Ovary (tissue), 9 donors: ENCODE measurements around the gene C1QL4. TPM values are rescaled to one million over a fixed set of nuclear protein-coding genes. Genes with fewer than 3 reads are reported as not detected.
"Not testable (repeated sequence)": the region's sequence is repeated elsewhere in the genome, so short reads cannot be mapped to it uniquely, and the experiment has no call there.

Experiments
- DNase-seq, 5 donors: peaks; one replicate each; pipeline ENCODE4 v3.0.0-alpha.2; 2019 to 2020
- H3K27ac ChIP-seq, 2 donors: fragments of 200-600 bp; one replicate each; pipeline versions ENCODE4 v1.5.1 to v1.8.0; 2019 to 2022
- H3K27me3 ChIP-seq: fragments of 200-600 bp; one replicate; pipeline ENCODE4 v1.8.0; 2022
- H3K36me3 ChIP-seq: fragments of 200-600 bp; sonication (generic); one replicate; pipeline ENCODE4 v1.5.1; 2019
- H3K4me1 ChIP-seq: one replicate; pipeline ENCODE4 v1.8.1; 2013; ENCODE audit warnings: mild to moderate bottlenecking, moderate library complexity; ENCODE audit not compliant: insufficient read depth
- H3K4me3 ChIP-seq: fragments of 200-600 bp; sonication (generic); one replicate; pipeline ENCODE4 v1.5.1; 2017
- H3K9me3 ChIP-seq, 2 donors: fragments of 200-600 bp in 1 of 2; sonication (generic) in 1 of 2; one replicate each; pipeline versions ENCODE4 v1.5.1 to v1.8.1; 2013 to 2019; ENCODE audit warnings: mild to moderate bottlenecking in 1 of 2, moderate library complexity in 1 of 2
- EP300 ChIP-seq: sonication (generic); formaldehyde crosslinking; IDR thresholded peaks from one replicate; pipeline ENCODE4 v1.6.1; 2017; ENCODE audit warnings: antibody characterized with exemption
- POLR2A ChIP-seq: fragments of 450-650 bp; IDR thresholded peaks from one replicate; pipeline ENCODE4 v1.6.1; 2017; ENCODE audit warnings: antibody characterized with exemption, mild to moderate bottlenecking, moderate library complexity
- WGBS, 3 donors: extraction: QIAGEN DNeasy Blood & Tissue Kit in 1 of 3; methylation state at CpG; one replicate each; pipeline versions ENCODE4 v1.1.5 to v1.1.7; 2013 to 2017; 5-methylcytosine and 5-hydroxymethylcytosine counted together
- intact Hi-C, 4 donors: fragments of 100-400 bp; cut with DNase I; formaldehyde crosslinking; loops; one replicate each; pipeline versions ENCODE4 v1.11.0 to v1.15.1; 2022 to 2023
- polyA plus RNA-seq, 2 donors: library from polyadenylated mRNA; stranded (reverse); fragments of 200-250 nt in 1 of 2; fragments of 350-450 nt in 1 of 2; fragmentation: Illumina TruSeq in 1 of 2; extraction: RNeasy Lipid Tissue Mini Kit (QIAGEN cat#74804) in 1 of 2; gene quantifications; one replicate each; pipeline ENCODE4 v1.2.3, GENCODE V29; 2013 to 2014
- total RNA-seq, 7 donors: library from RNA; depleted of rRNA in 2 of 7; stranded (reverse); fragments of >200 nt in 2 of 7; fragmentation: NEBNext Ultra II Directional in 3 of 7; extraction: Animal tissue kit (Norgen Biotek cat#: 25700) in 3 of 7; gene quantifications; one replicate each; pipeline versions ENCODE4 v1.1.0 to v1.2.4, GENCODE V29; 2016 to 2023
- TF ChIP-seq, protein P1 (sequence below), 3 donors: fragments of 450-650 bp in 2 of 3; fragments of 200-600 bp in 1 of 3; IDR thresholded peaks; one replicate each; pipeline versions ENCODE4 v1.5.1 to v1.8.0; 2016 to 2022; ENCODE audit warnings: antibody characterized with exemption in 3 of 3, mild to moderate bottlenecking in 1 of 3
- donor health status: DM: no; HTN: no; CAD: no; lungs with moderate emphysema.
- donor health status: DM: no; HTN: no; CAD: no.
- donor health status: Bipolar disorder and iron deficiency.
- donor health status: DM: yes; HTN: yes; CAD: no.
- donor health status: DM: no; HTN: no; CAD: no.
- donor health status: DM: yes; HTN: yes; CAD: no.

Gene C1QL4
- total and polyA plus RNA-seq, 9 donors = not detected

DNA sequence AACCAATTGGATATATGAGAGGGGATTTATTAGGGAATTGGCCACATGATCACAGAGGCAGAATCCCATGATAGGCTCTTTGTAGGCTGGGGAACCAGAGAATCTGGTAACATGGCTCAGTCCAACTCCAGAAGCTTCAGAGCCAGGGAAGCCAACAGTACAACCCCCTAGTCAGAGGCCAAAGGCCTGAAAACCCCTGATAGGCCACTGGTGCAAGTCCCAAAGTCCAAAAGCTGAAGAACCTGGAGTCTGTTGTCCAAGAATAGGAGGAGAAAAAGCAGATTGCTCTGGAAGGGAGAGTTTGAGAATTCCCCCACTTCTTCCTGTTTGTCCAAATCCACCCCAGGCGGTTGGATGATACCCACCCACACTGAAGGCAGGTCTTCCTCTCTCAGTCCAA lies 22.2 kb downstream of the C1QL4 start:
- 65 to 88% (median 67%) methylated on average over 1 of the region's 1 CpG for WGBS, 3 donors
- Histone ChIP-seq H3K4me3 (no peak overlapping the region), H3K27ac (no peak overlapping the region), H3K9me3 (no peaks in the 10 kb centered on the region), H3K27me3 (no peaks in the 10 kb centered on the region), H3K4me1 (no peaks in the 10 kb centered on the region), H3K36me3 (no peaks in the 10 kb centered on the region)
- TF ChIP-seq, protein P1, sequence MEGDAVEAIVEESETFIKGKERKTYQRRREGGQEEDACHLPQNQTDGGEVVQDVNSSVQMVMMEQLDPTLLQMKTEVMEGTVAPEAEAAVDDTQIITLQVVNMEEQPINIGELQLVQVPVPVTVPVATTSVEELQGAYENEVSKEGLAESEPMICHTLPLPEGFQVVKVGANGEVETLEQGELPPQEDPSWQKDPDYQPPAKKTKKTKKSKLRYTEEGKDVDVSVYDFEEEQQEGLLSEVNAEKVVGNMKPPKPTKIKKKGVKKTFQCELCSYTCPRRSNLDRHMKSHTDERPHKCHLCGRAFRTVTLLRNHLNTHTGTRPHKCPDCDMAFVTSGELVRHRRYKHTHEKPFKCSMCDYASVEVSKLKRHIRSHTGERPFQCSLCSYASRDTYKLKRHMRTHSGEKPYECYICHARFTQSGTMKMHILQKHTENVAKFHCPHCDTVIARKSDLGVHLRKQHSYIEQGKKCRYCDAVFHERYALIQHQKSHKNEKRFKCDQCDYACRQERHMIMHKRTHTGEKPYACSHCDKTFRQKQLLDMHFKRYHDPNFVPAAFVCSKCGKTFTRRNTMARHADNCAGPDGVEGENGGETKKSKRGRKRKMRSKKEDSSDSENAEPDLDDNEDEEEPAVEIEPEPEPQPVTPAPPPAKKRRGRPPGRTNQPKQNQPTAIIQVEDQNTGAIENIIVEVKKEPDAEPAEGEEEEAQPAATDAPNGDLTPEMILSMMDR (IDR thresholded peaks at IDR 0.05) = no peak
- no peak for TF ChIP-seq EP300
- no peak for TF ChIP-seq POLR2A
- no peak for DNase-seq
- intact Hi-C loops = no loop called here

DNA sequence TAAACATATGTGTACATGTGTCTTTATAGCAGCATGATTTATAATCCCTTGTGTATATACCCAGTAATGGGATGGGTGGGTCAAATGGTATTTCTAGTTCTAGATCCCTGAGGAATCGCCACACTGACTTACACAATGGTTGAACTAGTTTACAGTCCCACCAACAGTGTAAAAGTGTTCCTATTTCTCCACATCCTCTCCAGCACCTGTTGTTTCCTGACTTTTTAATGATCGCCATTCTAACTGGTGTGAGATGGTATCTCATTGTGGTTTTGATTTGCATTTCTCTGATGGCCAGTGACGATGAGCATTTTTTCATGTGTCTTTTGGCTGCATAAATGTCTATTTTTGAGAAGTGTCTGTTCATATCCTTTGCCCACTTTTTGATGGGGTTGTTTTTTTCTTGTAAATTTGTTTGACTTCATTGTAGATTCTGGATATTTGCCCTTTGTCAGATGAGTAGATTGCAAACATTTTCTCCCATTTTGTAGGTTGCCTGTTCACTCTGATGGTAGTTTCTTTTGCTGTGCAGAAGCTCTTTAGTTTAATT lies 26.5 kb downstream of the C1QL4 start:
- H3K4me1 ChIP-seq, DNase-seq, H3K36me3 ChIP-seq, H3K9me3 ChIP-seq, H3K27me3 ChIP-seq, H3K4me3 ChIP-seq, H3K27ac ChIP-seq, intact Hi-C loops: not testable (repeated sequence)
- WGBS, 3 donors = 73 to 90% (median 84%) methylated on average over 2 to 3 of the region's 3 CpGs

DNA sequence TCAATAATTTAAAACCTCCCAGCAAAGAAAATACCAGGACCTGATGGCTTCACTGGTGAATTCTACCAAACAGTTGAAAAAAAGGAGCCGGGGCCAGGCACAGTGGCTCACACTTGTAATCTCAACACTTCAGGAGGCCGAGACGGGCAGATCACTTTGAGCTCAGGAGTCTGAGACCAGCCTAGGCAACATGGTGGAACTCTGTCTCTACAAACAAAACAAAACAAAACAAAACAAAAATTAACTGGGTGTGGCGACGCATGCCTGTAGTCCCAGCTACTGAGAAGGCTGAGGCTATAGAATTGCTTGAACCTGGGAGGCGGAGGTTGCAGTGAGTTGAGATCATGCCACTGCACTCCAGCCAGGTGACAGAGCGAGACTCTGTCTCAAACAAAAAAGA lies 27.6 kb downstream of the C1QL4 start:
- Histone ChIP-seq H3K27me3 (no peaks in the 10 kb centered on the region), H3K4me1 (no peaks in the 10 kb centered on the region), H3K36me3 (no peaks in the 10 kb centered on the region), H3K4me3 (no peak overlapping the region), H3K9me3 (no peaks in the 10 kb centered on the region), H3K27ac (no peak overlapping the region)
- TF ChIP-seq EP300 = no peak
- no peak for TF ChIP-seq POLR2A
- TF ChIP-seq, protein P1 (IDR thresholded peaks at IDR 0.05) = no peak
- 90 to 92% (median 92%) methylated on average over 7 of the region's 7 CpGs for WGBS, 3 donors
- intact Hi-C loops = no loop called here
- DNase-seq = no peak

DNA sequence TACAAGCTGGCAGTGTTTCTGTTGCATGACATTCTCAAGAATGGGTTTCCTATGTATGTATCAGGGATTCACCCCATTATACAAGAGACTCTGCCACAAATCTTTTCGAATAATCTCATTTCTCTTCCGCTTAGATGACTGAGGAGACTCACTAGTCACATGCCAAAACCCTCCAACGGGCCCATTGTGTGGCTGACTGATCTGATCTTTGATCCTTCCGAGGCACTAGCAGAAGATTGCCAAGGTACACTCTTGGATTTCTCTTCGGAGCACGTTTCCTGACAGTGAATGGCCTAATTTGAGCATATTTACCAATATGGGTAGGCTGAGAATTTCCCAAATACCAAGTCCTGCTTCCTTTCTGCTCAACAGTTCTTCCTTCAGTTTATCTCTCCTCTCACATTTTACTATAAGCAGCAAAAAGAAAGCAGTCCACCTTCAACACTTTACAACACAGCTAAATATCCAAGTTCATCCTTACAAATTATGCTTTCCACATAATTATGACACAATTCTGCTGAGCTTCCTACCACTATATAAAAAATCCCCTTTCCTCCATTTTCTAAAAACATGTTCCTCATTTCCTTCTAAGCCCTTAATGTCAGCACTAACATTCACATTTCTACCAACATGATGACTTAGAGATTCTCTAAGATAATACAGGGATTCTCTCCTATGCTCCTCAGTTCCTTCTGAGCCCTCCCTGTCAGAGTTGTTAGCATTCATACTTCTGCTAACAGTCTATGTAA lies 31.1 kb downstream of the C1QL4 start:
- H3K4me1 ChIP-seq = no peaks in the 10 kb centered on the region
- 82 to 90% (median 82%) methylated on average over 6 of the region's 6 CpGs for WGBS, 3 donors

DNA sequence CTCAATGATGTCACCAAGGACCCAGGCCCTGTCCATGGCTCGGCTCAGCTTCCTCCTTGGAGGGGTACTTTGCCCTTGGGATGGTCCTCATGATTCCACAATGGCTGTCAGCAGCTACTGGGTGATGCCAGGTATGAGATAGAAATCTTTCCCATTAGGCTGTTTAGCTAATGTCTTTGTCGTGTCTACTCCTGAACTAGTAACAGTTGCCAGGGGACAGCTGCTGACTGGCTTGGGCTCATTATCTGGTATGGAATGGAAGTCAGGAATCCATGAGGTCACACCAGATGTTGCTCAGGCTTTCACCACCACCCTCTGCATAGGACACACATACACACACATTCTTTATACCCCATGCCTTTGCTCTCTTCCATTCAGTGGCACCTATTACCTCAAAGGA lies 32.8 kb downstream of the C1QL4 start:
- no peak overlapping the region for H3K4me3 ChIP-seq
- no peaks in the 10 kb centered on the region for H3K36me3 ChIP-seq
- DNase-seq = no peak
- H3K9me3 ChIP-seq = no peaks in the 10 kb centered on the region
- WGBS, 3 donors = 61 to 76% (median 67%) methylated on average over 2 of the region's 2 CpGs
- no peaks in the 10 kb centered on the region for H3K27me3 ChIP-seq
- TF ChIP-seq EP300 (no peak), POLR2A (no peak)
- TF ChIP-seq, protein P1 (IDR thresholded peaks at IDR 0.05) = no peak
- no peaks in the 10 kb centered on the region for H3K4me1 ChIP-seq
- intact Hi-C loops = no loop called here
- H3K27ac ChIP-seq = no peak overlapping the region

More for the DNA sequence above, 31.1 kb downstream of the C1QL4 start:
- H3K27me3 ChIP-seq = no peaks in the 10 kb centered on the region
- no peak for DNase-seq
- H3K4me3 ChIP-seq = no peak overlapping the region
- no peaks in the 10 kb centered on the region for H3K9me3 ChIP-seq
- TF ChIP-seq EP300 (no peak), POLR2A (no peak)
- TF ChIP-seq, protein P1 (IDR thresholded peaks at IDR 0.05) = no peak
- intact Hi-C loops = no loop called here
- H3K36me3 ChIP-seq = no peaks in the 10 kb centered on the region
- H3K27ac ChIP-seq = no peak overlapping the region
